Measurements from ENCODE around the gene TLE1. TPM values are rescaled to one million over a fixed set of nuclear protein-coding genes. Genes with fewer than 3 reads are reported as not detected.

Gene TLE1
- total and polyA plus RNA-seq, 2 of the 4 experiments (the other 2 are of a cell fraction): 36.0 to 51.0 TPM

- no peak overlapping the region for H3K9ac ChIP-seq (ENCODE audit: low read depth, low read length)
- no peak overlapping the region for H2BK5ac ChIP-seq (ENCODE audit: low read depth, low read length, poor library complexity, severe bottlenecking)
- peaks cover 5% of the 10 kb centered on the region for H3K9me1 ChIP-seq (ENCODE audit: insufficient read depth, low read length)
- no peak overlapping the region for H3K14ac ChIP-seq (replicated peaks; ENCODE audit: low read depth, low read length)
- ChIA-PET POLR2A (ENCODE audit: unreplicated experiment) (no interaction called here), CTCF (interaction anchor here (0.6 kb wide), 2 partner anchors 577 to 899 kb away, joined by 3 read pairs; no protein-coding TSS in a partner anchor)
- ATAC-seq (ENCODE audit: low read depth) (no peak), DNase-seq (no peak)
- H2BK15ac ChIP-seq (ENCODE audit: low read depth, low read length): no peak overlapping the region
- no peak overlapping the region for H3K4me3 ChIP-seq (ENCODE audit: insufficient read depth, low read depth, low read length)
- H3K36me3 ChIP-seq (ENCODE audit: control insufficient read depth, insufficient read depth, low read length): peaks cover 25% of the 10 kb centered on the region
- no peak overlapping the region for H3K18ac ChIP-seq (ENCODE audit: low read depth, low read length)
- no peak overlapping the region for H3K27ac ChIP-seq (ENCODE audit: insufficient read depth, low read length)
- BruUV-seq (replicated peaks): no TSS peak
- H3K9me3 ChIP-seq (ENCODE audit: control insufficient read depth, insufficient read depth, low read length): no peaks in the 10 kb centered on the region
- no CpG with 5 or more reads among the region's 3 CpGs for WGBS, 2 experiments (ENCODE audit: extremely low coverage in 2 of 2, insufficient read length in 1 of 2)
- H4K8ac ChIP-seq (ENCODE audit: low read depth in 2 of 2, low read length in 2 of 2): no peak overlapping the region
- H2AK9ac ChIP-seq (replicated peaks; ENCODE audit: low read depth, low read length, poor library complexity): no peak overlapping the region
- TF ChIP-seq NFE2L2 (IDR thresholded peaks at IDR 0.05; ENCODE audit: low read depth, low read length) (no peak), RFX5 (IDR thresholded peaks at IDR 0.05; ENCODE audit: low read depth, low read length) (no peak), MAFK (IDR thresholded peaks at IDR 0.05; ENCODE audit: low read depth, low read length) (no peak), RAD21 (IDR thresholded peaks at IDR 0.05; ENCODE audit: low read length) (no peak), CEBPB (IDR thresholded peaks at IDR 0.05; ENCODE audit: low read depth, low read length) (no peak), RCOR1 (IDR thresholded peaks at IDR 0.05; ENCODE audit: insufficient replicate concordance, low read length) (no peak), CHD1 (IDR thresholded peaks at IDR 0.05; ENCODE audit: low read depth, low read length) (no peak), ELK1 (IDR thresholded peaks at IDR 0.05; ENCODE audit: borderline replicate concordance, low read depth, low read length) (no peak), MXI1 (IDR thresholded peaks at IDR 0.05; ENCODE audit: borderline replicate concordance, low read depth, low read length) (no peak), MAZ (IDR thresholded peaks at IDR 0.05; ENCODE audit: borderline replicate concordance, low read depth, low read length) (no peak), BHLHE40 (IDR thresholded peaks at IDR 0.05; ENCODE audit: low read depth, low read length) (no peak), SMC3 (IDR thresholded peaks at IDR 0.05; ENCODE audit: low read depth, low read length) (no peak), FOS (IDR thresholded peaks at IDR 0.05; ENCODE audit: low read depth, low read length) (no peak), POLR2A (IDR thresholded peaks at IDR 0.05; ENCODE audit: low read depth, low read length) (no peak)
- TF ChIP-seq, protein P1, sequence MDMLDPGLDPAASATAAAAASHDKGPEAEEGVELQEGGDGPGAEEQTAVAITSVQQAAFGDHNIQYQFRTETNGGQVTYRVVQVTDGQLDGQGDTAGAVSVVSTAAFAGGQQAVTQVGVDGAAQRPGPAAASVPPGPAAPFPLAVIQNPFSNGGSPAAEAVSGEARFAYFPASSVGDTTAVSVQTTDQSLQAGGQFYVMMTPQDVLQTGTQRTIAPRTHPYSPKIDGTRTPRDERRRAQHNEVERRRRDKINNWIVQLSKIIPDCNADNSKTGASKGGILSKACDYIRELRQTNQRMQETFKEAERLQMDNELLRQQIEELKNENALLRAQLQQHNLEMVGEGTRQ (IDR thresholded peaks at IDR 0.05; ENCODE audit: low read depth, low read length): no peak
- TF ChIP-seq, protein P2, sequence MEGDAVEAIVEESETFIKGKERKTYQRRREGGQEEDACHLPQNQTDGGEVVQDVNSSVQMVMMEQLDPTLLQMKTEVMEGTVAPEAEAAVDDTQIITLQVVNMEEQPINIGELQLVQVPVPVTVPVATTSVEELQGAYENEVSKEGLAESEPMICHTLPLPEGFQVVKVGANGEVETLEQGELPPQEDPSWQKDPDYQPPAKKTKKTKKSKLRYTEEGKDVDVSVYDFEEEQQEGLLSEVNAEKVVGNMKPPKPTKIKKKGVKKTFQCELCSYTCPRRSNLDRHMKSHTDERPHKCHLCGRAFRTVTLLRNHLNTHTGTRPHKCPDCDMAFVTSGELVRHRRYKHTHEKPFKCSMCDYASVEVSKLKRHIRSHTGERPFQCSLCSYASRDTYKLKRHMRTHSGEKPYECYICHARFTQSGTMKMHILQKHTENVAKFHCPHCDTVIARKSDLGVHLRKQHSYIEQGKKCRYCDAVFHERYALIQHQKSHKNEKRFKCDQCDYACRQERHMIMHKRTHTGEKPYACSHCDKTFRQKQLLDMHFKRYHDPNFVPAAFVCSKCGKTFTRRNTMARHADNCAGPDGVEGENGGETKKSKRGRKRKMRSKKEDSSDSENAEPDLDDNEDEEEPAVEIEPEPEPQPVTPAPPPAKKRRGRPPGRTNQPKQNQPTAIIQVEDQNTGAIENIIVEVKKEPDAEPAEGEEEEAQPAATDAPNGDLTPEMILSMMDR (conservative IDR thresholded peaks at IDR 0.05; ENCODE audit: low read depth, low read length): no peak
- peaks cover 4% of the 10 kb centered on the region for H3K4me1 ChIP-seq (ENCODE audit: control insufficient read depth, insufficient read depth, low read length)
- H3K27me3 ChIP-seq (ENCODE audit: control insufficient read depth, insufficient read depth, low read length): no peaks in the 10 kb centered on the region
- no peak overlapping the region for H3K4me2 ChIP-seq (ENCODE audit: low read depth, low read length)
- no peak overlapping the region for H3K4ac ChIP-seq (ENCODE audit: low read depth, low read length)
- 0 out of 4 replicates have a peak, but pooled peaks cover 0 to 2% of the 10 kb centered on the region in 2 experiments for H3K79me1 ChIP-seq (ENCODE audit: low read depth in 1 of 2, low read length in 2 of 2)
- no peak overlapping the region for H4K91ac ChIP-seq (ENCODE audit: insufficient read depth, low read depth, low read length)
- H2BK20ac ChIP-seq (ENCODE audit: low read depth, low read length): no peak overlapping the region
- dilution Hi-C loops (cut with HindIII; ENCODE audit: low sequenced_read_pairs, unreplicated experiment): no loop called here
- intact Hi-C loops (cut with micrococcal nuclease): no loop called here
- H2AK5ac ChIP-seq (ENCODE audit: low read depth, low read length): no peak overlapping the region
- H4K20me1 ChIP-seq (ENCODE audit: insufficient read depth, low read length): no peaks in the 10 kb centered on the region
- no peak overlapping the region for H3K23ac ChIP-seq (ENCODE audit: low read depth, low read length)
- no peak overlapping the region for H2BK120ac ChIP-seq (ENCODE audit: low read depth, low read length)
- H4K5ac ChIP-seq (ENCODE audit: low read depth, low read length): no peak overlapping the region
- no peak overlapping the region for H3K56ac ChIP-seq (ENCODE audit: extremely low read depth, insufficient read depth, low read length)
- in situ Hi-C loops (cut with MboI; ENCODE audit: low sequenced_read_pairs): no loop called here
- no peak overlapping the region for H2AFZ ChIP-seq (replicated peaks; ENCODE audit: low read length, poor library complexity)
Measured at GRCh38 chr9:81581986-81582385, 107.4 kb downstream of the TLE1 start.

Measured in IMR-90 (cell line).